NCI-H446 treated with DMSO at 0.1 percent for 48 hours (cell line): ENCODE data around the gene KCNMA1.
A peak's percentile ranks its signal among the peaks of the same experiment; 100 is the strongest.
"Not testable (repeated sequence)": the region's sequence is repeated elsewhere in the genome, so short reads cannot be mapped to it uniquely, and the experiment has no call there.

Experiments
- DNase-seq: peaks from one replicate; lab custom pipeline; 2025; lab: John Stamatoyannopoulos, UW

Gene KCNMA1

GRCh38 chr10:77531441-77532001, 106.1 kb downstream of the KCNMA1 start:
- DNase-seq = peak; percentile 37

GRCh38 chr10:77530011-77530410, 107.6 kb downstream of the KCNMA1 start:
- no peak for DNase-seq

GRCh38 chr10:77529050-77529576, 108.5 kb downstream of the KCNMA1 start:
- no peak for DNase-seq

GRCh38 chr10:77527839-77528238, 109.8 kb downstream of the KCNMA1 start:
- no peak for DNase-seq

GRCh38 chr10:77526868-77527617, 110.6 kb downstream of the KCNMA1 start:
- DNase-seq = no peak

GRCh38 chr10:77524281-77524711, 113.3 kb downstream of the KCNMA1 start:
- no peak for DNase-seq

- DNase-seq = peak; percentile 15
These were observed 115.3 kb downstream of the KCNMA1 start for GRCh38 chr10:77522268-77522809.

- no peak for DNase-seq
These were observed 116.6 kb downstream of the KCNMA1 start for GRCh38 chr10:77520995-77521394.

GRCh38 chr10:77520290-77520689, 117.3 kb downstream of the KCNMA1 start:
- DNase-seq = no peak

- DNase-seq = not testable (repeated sequence)
These were observed 117.8 kb downstream of the KCNMA1 start for GRCh38 chr10:77519791-77520190.

- no peak for DNase-seq
These were observed 118.7 kb downstream of the KCNMA1 start for GRCh38 chr10:77518910-77519274.

GRCh38 chr10:77518241-77518909, 119.2 kb downstream of the KCNMA1 start:
- DNase-seq = no peak

GRCh38 chr10:77516575-77516974, 121.0 kb downstream of the KCNMA1 start:
- no peak for DNase-seq

- no peak for DNase-seq
These were observed 122.7 kb downstream of the KCNMA1 start for GRCh38 chr10:77514870-77515269.

GRCh38 chr10:77513781-77514331, 123.8 kb downstream of the KCNMA1 start:
- peak; percentile 75 for DNase-seq

- no peak for DNase-seq
These were observed 124.4 kb downstream of the KCNMA1 start for GRCh38 chr10:77513220-77513619.

- DNase-seq = no peak
These were observed 125.4 kb downstream of the KCNMA1 start for GRCh38 chr10:77512219-77512578.

- no peak for DNase-seq
These were observed 126.0 kb downstream of the KCNMA1 start for GRCh38 chr10:77511498-77512218.

- DNase-seq = no peak
These were observed 126.9 kb downstream of the KCNMA1 start for GRCh38 chr10:77510695-77511094.

GRCh38 chr10:77510294-77510693, 127.3 kb downstream of the KCNMA1 start:
- no peak for DNase-seq

GRCh38 chr10:77509391-77509790, 128.2 kb downstream of the KCNMA1 start:
- no peak for DNase-seq
